Measurements from ENCODE around the gene TRIO.

The TRIO gene

GRCh38 chr5:14353726-14354474 lies 210.8 kb downstream of the TRIO start:
- DNase-seq (ENCODE audit: low read depth, low spot score), result no peak

GRCh38 chr5:14355391-14355790 lies 212.2 kb downstream of the TRIO start:
- no peak for DNase-seq (ENCODE audit: low read depth, low spot score)

GRCh38 chr5:14356305-14356704 lies 213.2 kb downstream of the TRIO start:
- no peak for DNase-seq (ENCODE audit: low read depth, low spot score)

- no peak for DNase-seq (ENCODE audit: low read depth, low spot score)
Measured at GRCh38 chr5:14357441-14357840, 214.3 kb downstream of the TRIO start.

- no peak for DNase-seq (ENCODE audit: low read depth, low spot score)
Measured at GRCh38 chr5:14357851-14358250, 214.7 kb downstream of the TRIO start.

- no peak for DNase-seq (ENCODE audit: low read depth, low spot score)
Measured at GRCh38 chr5:14358536-14358935, 215.4 kb downstream of the TRIO start.

GRCh38 chr5:14359069-14360043 lies 216.2 kb downstream of the TRIO start:
- no peak for DNase-seq (ENCODE audit: low read depth, low spot score)

- DNase-seq (ENCODE audit: low read depth, low spot score), result no peak
Measured at GRCh38 chr5:14362491-14362890, 219.3 kb downstream of the TRIO start.

GRCh38 chr5:14364096-14364495 lies 221.0 kb downstream of the TRIO start:
- DNase-seq (ENCODE audit: low read depth, low spot score), result no peak

GRCh38 chr5:14364576-14365472 lies 221.7 kb downstream of the TRIO start:
- no peak for DNase-seq (ENCODE audit: low read depth, low spot score)

GRCh38 chr5:14365831-14366430 lies 222.8 kb downstream of the TRIO start:
- DNase-seq (ENCODE audit: low read depth, low spot score), result no peak

- DNase-seq (ENCODE audit: low read depth, low spot score), result no peak
Measured at GRCh38 chr5:14366763-14367162, 223.6 kb downstream of the TRIO start.

- no peak for DNase-seq (ENCODE audit: low read depth, low spot score)
Measured at GRCh38 chr5:14367364-14367763, 224.2 kb downstream of the TRIO start.

GRCh38 chr5:14369780-14370179 lies 226.6 kb downstream of the TRIO start:
- DNase-seq (ENCODE audit: low read depth, low spot score), result no peak

- no peak for DNase-seq (ENCODE audit: low read depth, low spot score)
Measured at GRCh38 chr5:14370386-14370785, 227.2 kb downstream of the TRIO start.

- no peak for DNase-seq (ENCODE audit: low read depth, low spot score)
Measured at GRCh38 chr5:14373685-14374084, 230.5 kb downstream of the TRIO start.

GRCh38 chr5:14374100-14374499 lies 231.0 kb downstream of the TRIO start:
- DNase-seq (ENCODE audit: low read depth, low spot score), result no peak

- DNase-seq (ENCODE audit: low read depth, low spot score), result no peak
Measured at GRCh38 chr5:14376789-14377188, 233.6 kb downstream of the TRIO start.

- DNase-seq (ENCODE audit: low read depth, low spot score), result no peak
Measured at GRCh38 chr5:14379739-14380497, 236.8 kb downstream of the TRIO start.

GRCh38 chr5:14380712-14381111 lies 237.6 kb downstream of the TRIO start:
- no peak for DNase-seq (ENCODE audit: low read depth, low spot score)

- DNase-seq (ENCODE audit: low read depth, low spot score), result no peak
Measured at GRCh38 chr5:14382640-14383039, 239.5 kb downstream of the TRIO start.
